GM18867 (cell line): ENCODE measurements around the gene PAWR.
"Not testable (repeated sequence)": the region's sequence is repeated elsewhere in the genome, so short reads cannot be mapped to it uniquely, and the experiment has no call there.

ENCODE experiments used
- ATAC-seq: cut with Tn5 transposase; IDR thresholded peaks from one replicate; pipeline ENCODE4 v1.9.1; 2021; ENCODE audit warnings: mild to moderate bottlenecking, moderate library complexity; ENCODE audit not compliant: unreplicated experiment

Gene PAWR

DNA sequence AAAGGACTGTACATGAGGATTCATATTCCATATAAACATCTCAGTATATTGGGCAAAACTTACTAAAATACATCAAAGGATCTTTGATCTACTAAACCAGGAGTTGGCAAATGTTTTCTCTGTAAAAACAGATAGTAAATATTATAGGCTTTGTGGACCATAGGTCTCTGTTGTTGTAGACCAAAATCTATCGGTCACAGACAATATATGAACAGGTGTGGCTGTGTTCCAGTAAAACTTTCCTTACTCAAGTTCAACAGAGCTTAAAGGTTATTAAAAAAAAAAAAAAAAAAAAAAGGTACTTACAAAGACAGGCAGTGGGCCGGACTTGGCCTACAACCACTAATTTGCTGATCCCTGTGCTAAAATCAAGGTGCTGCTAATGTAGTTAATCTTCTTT lies 40.3 kb downstream of the PAWR start:
- no peak for ATAC-seq

DNA sequence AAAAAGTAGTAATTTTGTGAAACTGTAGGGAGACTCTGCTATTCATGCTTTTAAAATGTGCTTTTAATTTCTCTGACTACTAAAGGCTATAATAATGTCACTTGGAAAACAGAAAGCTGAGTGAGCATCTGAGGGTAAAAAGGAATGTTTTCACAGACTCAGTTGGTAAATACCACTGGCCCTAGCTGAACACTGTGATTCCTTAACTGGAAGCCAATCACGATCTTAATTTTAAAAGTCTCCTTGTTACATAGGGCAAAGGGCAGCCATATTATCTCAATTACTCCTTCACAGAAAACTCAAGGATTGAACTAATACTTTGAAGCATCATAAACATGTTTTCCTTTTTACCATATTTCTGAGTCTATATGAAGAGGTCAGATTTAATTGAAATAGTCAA lies 41.9 kb downstream of the PAWR start:
- ATAC-seq = no peak

GRCh38 chr12:79646843-79647242 lies 43.9 kb downstream of the PAWR start:
- not testable (repeated sequence) for ATAC-seq

DNA sequence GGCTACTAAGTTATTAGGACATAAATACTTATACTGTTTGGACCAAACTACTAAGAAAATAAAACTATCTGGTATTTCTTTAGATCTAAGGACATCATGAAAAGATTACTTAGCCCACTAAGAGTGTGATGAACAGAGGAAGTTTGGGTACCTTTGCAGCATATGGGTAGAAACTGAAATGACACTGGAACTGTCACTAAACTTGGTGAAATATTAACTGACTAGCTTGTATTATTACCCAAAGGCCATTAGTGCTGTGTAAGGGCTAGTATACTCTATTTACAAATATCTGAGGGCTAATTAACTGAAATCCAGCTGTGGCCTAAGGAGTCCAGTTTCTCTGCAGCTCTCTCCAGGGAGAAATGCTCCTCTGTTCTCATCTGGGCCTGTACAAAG lies 45.5 kb downstream of the PAWR start:
- peak; percentile 97 for ATAC-seq

DNA sequence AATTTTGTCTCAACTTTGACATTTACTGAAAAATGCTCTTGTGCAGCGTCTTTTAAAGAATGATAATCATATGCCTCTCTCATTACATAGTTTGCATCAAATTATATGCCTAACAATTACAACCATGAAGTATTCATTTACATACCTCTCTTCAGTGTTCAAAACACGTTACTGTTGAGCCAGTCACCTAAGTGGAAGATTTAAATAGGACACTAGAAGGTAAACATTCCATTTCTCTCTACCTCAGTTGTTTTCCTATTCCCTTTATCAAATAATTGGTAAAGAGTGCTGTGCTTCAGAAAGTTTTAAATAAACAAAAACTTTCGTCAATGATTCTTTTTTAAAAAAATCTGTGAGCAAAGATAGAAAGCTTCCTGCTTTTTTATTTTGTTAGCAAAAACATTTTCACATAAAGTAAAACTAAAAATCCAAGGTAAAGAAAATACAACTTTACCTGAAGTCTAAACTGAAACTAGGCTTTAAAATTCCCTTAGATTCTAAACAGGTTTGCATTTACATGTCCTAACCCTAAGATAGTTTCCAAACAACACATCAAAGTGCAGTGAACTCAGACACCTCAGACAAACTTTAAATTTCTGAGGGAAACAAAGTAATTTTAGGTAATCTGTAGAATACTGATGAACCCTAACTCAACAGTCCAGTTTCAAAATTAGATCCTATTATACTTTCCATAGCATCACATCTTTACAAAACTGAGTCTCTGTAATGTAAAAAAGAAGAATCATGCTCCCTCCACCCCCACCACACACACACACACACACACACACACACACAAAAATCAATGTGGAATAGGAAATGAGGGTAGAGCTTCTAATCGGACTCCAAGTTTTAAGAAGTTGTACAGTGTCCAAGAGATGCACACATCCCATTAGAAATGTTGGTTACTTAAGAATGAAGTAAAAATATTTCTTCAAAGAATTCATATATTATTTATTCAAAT lies 46.2 kb downstream of the PAWR start:
- peak; percentile 17 for ATAC-seq

DNA sequence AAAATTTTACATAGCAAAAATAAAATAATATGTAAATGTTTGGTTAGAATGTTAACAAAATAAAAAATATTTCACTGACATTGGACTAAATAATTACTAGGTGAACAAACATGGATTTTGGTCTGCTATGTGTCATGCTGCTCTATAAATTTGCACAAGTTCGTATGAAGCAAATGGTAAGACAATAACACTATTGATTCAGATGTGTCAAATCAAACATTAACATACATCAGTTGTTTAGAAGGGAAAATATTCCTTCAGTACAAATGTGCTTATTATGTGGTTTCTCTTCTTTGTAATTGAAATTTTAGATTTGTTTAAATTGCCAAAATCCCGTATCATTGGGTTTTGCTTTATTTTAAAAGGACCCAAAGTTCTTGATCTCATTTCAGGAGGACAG lies 46.9 kb downstream of the PAWR start:
- no peak for ATAC-seq

- ATAC-seq = no peak
These were observed 52.3 kb downstream of the PAWR start for GRCh38 chr12:79638490-79638889.

GRCh38 chr12:79637093-79637492 lies 53.7 kb downstream of the PAWR start:
- no peak for ATAC-seq

DNA sequence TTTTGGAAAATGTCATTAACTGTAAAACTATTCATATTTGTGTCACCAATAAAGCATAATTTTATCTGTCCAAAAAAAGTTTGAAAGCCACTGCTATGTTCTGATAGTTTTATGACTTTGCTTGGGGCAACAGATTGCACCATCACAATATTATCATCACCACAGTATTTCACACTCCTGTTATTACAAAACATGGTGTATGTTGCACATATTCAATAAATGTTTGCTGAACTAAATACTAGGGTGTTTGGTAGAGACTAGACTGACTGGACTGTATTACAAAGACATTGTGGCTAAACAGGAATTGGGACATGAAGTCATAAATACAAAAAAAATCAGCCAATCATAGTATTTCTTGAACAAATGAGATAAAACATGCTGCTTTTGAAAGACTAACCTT lies 55.1 kb downstream of the PAWR start:
- ATAC-seq = no peak

DNA sequence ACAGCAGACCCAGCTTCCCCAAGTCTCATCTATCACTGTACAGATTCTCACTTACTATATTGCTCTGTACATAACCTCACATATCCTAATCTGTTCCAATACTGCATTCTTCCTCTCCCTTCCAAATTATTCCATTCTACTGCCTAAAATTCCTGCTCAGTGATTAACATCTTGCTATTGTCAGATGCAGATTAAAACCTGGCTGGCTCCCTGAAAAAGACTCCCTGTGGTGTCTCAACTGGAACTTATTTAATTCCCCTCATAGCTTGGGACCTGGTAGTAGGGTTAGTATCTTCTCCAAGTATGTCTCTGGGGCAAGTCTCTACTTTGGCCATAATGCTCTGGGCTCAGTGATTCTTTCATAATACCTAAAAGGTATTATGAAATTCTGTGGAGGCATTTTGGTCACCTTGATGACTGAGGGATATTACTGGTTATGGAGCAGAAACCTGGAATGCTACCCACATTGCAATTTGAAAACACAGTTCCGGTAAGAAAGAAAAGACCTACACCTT lies 55.8 kb downstream of the PAWR start:
- ATAC-seq = no peak

DNA sequence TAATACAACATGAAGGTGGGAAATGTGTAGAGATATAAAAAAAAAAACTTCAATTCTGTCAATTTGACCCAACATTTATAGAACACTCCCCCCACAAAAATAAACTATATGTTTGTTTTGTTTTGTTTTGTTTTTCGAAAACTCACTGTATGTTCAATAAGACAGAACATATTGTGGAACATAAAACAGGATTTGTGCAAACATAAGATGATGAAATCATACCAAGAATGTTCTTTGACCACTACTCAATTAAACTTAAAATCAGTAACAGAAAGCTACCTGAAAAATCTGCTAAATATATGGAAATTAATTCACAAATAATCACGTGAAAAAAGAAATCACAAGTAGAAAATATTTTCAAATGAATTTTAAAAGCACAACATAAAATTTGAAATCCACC lies 61.2 kb downstream of the PAWR start:
- no peak for ATAC-seq

DNA sequence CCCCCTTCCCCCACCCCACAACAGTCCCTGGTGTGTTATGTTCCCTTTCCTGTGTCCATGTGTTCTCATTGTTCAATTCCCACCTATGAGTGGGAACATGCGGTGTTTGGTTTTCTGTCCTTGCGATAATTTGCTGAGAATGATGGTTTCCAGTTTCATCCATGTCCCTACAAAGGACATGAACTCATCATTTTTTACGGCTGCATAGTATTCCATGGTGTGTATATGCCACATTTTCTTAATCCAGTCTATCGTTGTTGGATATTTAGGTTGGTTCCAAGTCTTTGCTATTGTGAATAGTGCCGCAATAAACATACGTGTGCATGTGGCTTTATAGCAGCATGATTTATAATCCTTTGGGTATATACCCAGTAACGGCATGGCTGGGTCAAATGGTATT lies 64.0 kb downstream of the PAWR start:
- not testable (repeated sequence) for ATAC-seq

DNA sequence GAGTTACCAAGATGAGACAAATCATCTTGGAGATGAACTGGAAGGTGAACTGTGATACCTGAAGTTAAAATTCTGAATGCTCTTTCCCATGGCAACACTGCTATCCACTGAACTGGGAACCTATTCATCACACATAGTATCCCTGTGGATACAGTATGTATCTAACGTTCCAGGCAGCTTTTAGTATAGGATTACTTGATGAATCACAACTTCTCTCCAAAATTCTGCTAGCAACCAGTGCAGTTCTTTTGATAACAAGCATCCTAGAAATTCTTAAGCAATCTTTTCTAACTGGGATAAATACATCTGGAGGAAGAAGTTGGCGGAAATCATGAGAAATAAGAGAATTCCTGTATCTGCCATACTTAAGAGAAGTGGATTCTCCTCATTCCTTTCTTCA lies 66.4 kb downstream of the PAWR start:
- no peak for ATAC-seq

DNA sequence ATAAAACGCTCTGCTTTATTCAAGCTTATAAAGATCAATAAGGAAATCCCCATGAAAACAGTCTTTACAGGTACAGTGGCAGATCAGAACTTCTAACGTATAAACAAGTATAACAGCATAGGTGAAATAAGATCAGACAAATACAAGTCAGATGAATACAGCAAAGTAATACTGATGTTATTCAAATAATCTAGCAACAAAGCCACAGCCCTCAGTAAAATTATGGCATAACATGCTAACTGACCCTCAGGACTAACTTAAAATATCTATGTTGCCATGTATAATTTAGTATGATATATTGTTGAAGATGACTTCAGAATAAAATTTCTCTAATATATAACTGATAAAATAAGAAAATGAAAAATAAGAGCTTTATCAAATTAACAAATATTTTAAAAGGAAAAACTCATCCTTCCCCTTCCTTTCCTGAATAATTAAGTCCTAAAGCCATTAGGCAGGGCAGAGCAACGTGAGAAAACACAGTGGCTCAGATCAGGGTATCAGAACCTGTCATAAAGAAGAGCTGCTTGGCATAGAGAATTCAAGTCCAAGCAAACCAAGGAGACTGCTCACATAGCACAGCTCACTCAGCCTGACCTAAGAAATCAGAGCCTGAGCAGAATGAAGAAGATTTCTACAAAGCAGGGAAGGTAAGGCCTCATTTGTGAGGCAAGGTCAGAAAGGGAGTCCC lies 70.7 kb downstream of the PAWR start:
- ATAC-seq = no peak

- no peak for ATAC-seq
These were observed 71.8 kb downstream of the PAWR start for GRCh38 chr12:79618848-79619404.

- ATAC-seq = no peak
These were observed 73.1 kb downstream of the PAWR start for GRCh38 chr12:79617696-79618095.

GRCh38 chr12:79615596-79616560 lies 74.9 kb downstream of the PAWR start:
- ATAC-seq = peak; percentile 61

- no peak for ATAC-seq
These were observed 76.0 kb downstream of the PAWR start for GRCh38 chr12:79614730-79615129.

GRCh38 chr12:79601908-79602307 lies 88.9 kb downstream of the PAWR start:
- ATAC-seq = no peak

- no peak for ATAC-seq
These were observed 92.9 kb downstream of the PAWR start for GRCh38 chr12:79597910-79598309.
